Measurements from ENCODE around the gene CABLES2. TPM values are rescaled to one million over a fixed set of nuclear protein-coding genes. Genes with fewer than 3 reads are reported as not detected.

Gene CABLES2
- total RNA-seq, 4 donors from 2014 or later: 0.29 to 10.6 (median 2.6) TPM

- intact Hi-C loops (cut with DNase I; ENCODE audit: low total_unique reads): loop anchor here (10.0 kb wide), 1 partner anchor 403 kb away; the partner anchor contains the start of gene OGFR
- no peaks in the 10 kb centered on the region for H3K9me3 ChIP-seq
- DNase-seq: no peak
Measured at GRCh38 chr20:62401331-62401779, 5.7 kb downstream of the CABLES2 start.

GRCh38 chr20:62400541-62400940 lies 6.5 kb downstream of the CABLES2 start:
- Histone ChIP-seq H3K27ac (no peak overlapping the region), H3K27me3 (no peaks in the 10 kb centered on the region), H3K36me3 (no peaks in the 10 kb centered on the region), H3K9me3 (no peaks in the 10 kb centered on the region), H3K4me3 (no peak overlapping the region), H3K4me1 (peaks cover 0 to 4% of the 10 kb centered on the region in 2 donors)
- TF ChIP-seq CTCF (IDR thresholded peaks at IDR 0.05) (no peak), POLR2A (IDR thresholded peaks at IDR 0.05) (no peak)
- intact Hi-C loops (cut with DNase I; ENCODE audit: low total_unique reads): loop anchor here (10.0 kb wide), 1 partner anchor 404 kb away; the partner anchor contains the start of gene OGFR
- no peak for DNase-seq

More at GRCh38 chr20:62401331-62401779, 5.7 kb downstream of the CABLES2 start:
- peaks cover 0 to 12% of the 10 kb centered on the region in 2 donors for H3K4me1 ChIP-seq
- no peak overlapping the region for H3K27ac ChIP-seq
- no peak overlapping the region for H3K4me3 ChIP-seq
- no peaks in the 10 kb centered on the region for H3K36me3 ChIP-seq
- H3K27me3 ChIP-seq: no peaks in the 10 kb centered on the region
- TF ChIP-seq CTCF (IDR thresholded peaks at IDR 0.05) (no peak), POLR2A (IDR thresholded peaks at IDR 0.05) (no peak)

GRCh38 chr20:62400021-62400420 lies 7.1 kb downstream of the CABLES2 start:
- no peak for TF ChIP-seq CTCF (IDR thresholded peaks at IDR 0.05)
- TF ChIP-seq POLR2A (IDR thresholded peaks at IDR 0.05): no peak
- Histone ChIP-seq H3K27ac (no peak overlapping the region), H3K27me3 (no peaks in the 10 kb centered on the region), H3K4me1 (no peaks in the 10 kb centered on the region), H3K9me3 (no peaks in the 10 kb centered on the region), H3K36me3 (no peaks in the 10 kb centered on the region), H3K4me3 (no peak overlapping the region)
- intact Hi-C loops (cut with DNase I; ENCODE audit: low total_unique reads): loop anchor here (10.0 kb wide), 1 partner anchor 405 kb away; the partner anchor contains the start of gene OGFR
- DNase-seq: no peak

- Histone ChIP-seq H3K4me1 (no peaks in the 10 kb centered on the region), H3K4me3 (no peak overlapping the region), H3K36me3 (no peaks in the 10 kb centered on the region), H3K27ac (no peak overlapping the region), H3K27me3 (no peaks in the 10 kb centered on the region), H3K9me3 (no peaks in the 10 kb centered on the region)
- intact Hi-C loops (cut with DNase I; ENCODE audit: low total_unique reads): no loop called here
- DNase-seq: no peak
- TF ChIP-seq POLR2A (IDR thresholded peaks at IDR 0.05) (no peak), CTCF (IDR thresholded peaks at IDR 0.05) (no peak)
Measured at GRCh38 chr20:62398120-62398821, 8.8 kb downstream of the CABLES2 start.

Data from uterus (tissue), 4 donors.